HPDE6-E6E7 (cell line): ENCODE measurements around the gene DUS1L.

Experiments used
- DNase-seq: peaks from one replicate; pipeline ENCODE4 v3.0.0; 2011; ENCODE audit warnings: missing footprints; ENCODE audit errors: extremely low spot score

The DUS1L gene

GRCh38 chr17:82012640-82013295, 52.8 kb downstream of the DUS1L start:
- no peak for DNase-seq

DNA sequence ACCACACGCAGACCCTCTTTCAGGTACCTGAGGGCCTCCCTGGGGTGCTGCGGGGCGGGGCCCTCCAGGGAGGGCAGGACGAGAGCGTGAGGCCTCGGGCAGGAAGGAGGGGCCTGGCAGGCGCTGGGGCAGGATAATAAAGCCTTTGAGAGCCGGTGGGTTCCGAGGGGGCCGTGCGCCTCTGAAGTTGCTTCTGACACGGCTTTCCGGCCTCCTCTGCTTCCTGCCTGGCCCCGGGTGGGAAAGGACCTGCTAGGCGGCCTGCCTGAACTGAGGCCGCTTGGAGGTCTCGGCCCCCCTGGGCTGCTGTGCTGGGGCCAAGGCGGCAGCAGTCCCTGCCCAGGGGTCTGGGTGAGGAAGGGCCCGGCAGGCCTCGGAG, 53.4 kb downstream of the DUS1L start:
- no peak for DNase-seq

- no peak for DNase-seq
These were observed 53.9 kb downstream of the DUS1L start for GRCh38 chr17:82011617-82012187.

DNA sequence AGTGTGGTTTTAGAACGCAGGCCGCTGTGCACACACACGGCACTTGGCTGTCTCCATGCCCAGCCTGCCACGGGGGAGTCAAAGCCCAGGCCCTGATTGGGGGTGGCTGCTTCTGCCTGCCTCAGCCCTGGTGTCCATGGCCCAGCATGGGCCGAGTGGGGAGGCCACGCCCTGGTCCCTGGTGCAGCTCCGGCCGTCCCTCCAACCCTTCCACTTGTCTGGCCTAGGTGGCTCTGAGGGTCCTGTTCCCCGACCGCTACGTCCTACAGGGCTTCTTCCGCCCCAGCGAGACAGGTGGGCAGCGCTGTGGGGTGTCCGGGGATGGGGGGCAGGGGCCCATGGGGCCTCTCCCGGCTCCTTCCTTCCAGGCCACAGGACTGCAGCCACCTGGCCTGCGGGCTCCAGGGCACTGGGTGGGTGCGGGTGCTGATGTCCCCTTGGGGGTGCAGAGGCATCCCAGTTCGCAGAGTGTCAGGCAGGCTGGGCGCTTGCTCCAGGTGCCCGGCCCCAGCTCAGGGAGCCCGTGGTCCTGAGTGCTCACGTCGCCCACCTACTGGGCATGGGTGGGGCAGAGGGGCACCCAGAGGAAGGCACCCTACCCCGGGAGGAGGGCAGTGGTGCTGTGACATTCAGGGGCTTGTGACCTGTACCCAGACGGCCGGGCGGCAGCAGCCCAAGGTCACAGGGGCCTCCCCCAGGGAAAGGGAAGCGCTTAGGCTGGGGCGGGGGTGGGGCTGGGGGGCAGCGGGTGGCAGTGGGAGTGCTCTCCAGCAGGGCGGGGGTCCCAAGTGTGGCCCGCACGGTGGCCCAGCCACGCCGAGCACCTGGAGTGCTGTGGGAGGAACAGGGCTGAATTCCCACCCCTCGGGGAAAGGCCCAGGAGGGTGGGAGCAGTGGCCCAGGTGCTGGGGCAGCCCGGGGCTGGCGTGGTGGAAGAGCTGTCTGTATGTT, 54.8 kb downstream of the DUS1L start:
- DNase-seq: no peak

DNA sequence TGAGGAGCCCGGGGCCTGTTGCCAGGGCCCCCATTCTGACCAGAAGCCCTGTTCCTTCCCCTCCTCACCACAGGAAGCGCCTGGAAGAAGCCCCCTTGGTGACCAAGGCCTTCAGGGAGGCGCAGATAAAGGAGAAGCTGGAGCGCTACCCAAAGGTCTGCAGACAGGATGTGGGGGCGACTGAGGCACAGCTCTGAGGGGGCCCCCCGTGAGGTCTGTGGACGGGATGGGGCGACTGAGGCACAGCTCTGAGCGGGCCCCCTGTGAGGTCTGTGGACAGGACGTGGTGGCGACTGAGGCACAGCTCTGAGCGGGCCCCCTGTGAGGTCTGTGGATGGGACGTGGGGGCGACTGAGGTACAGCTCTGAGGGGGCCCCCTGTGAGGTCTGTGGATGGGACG, 56.2 kb downstream of the DUS1L start:
- DNase-seq: no peak

GRCh38 chr17:82008941-82009405, 56.6 kb downstream of the DUS1L start:
- no peak for DNase-seq

DNA sequence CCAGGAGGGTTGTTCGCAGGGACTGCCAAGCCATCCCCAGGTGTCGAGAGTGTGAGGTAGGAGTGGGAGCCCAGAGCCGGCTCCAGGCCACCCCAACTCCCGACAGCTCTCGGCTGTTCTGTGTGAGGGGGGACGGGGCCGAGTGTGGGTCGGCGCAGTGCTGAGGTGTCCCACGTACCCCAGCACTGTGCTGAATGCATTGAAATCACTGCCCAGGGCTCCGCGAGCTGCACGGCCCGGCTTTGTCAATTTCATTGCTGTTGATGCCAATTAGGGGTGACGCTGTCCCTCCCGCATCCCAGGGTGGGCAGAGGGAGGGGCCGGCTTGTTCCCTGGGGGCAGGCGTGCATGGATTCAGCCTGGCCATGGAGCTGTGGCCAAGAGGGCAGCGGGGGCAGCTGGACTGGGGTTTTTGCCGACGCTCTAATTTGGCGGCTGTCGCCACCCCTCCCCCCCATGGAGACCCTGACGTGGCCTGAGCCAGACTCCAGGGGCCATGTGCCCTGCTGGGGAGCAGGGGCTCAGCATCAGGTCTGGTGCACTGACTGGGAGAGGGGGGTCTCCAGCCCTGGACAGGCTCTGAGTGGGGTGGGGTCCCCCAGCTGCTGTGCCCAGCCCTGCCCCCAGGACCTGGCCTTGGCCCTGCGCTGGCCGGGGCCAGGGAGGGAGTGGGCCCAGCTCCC, 57.2 kb downstream of the DUS1L start:
- DNase-seq: no peak
